ENCODE measurements around the gene MMEL1. TPM values are rescaled to one million over a fixed set of nuclear protein-coding genes. Genes with fewer than 3 reads are reported as not detected.
"Not testable (repeated sequence)": the region's sequence is repeated elsewhere in the genome, so short reads cannot be mapped to it uniquely, and the experiment has no call there.

MMEL1 gene
- total RNA-seq, 3 donors from 2014 or later, result 9.2 to 12.7 TPM; not detected in 1

- Histone ChIP-seq H3K4me3 (no peak overlapping the region), H3K27ac (peak overlapping the region; percentile 98), H3K9me3 (no peaks in the 10 kb centered on the region), H3K27me3 (no peaks in the 10 kb centered on the region), H3K36me3 (no peaks in the 10 kb centered on the region), H3K4me1 (peaks cover 0 to 22% of the 10 kb centered on the region in 2 donors)
- TF ChIP-seq POLR2AphosphoS5 (IDR thresholded peaks at IDR 0.05), result no peak
- no peak for TF ChIP-seq CTCF (IDR thresholded peaks at IDR 0.05)
- no peak for TF ChIP-seq POLR2A (IDR thresholded peaks at IDR 0.05)
- no peak for DNase-seq (ENCODE audit: low spot score in 2 of 2)
- intact Hi-C loops (cut with DNase I; ENCODE audit: low total_unique reads), result no loop called here
These were observed 48.9 kb downstream of the MMEL1 start for GRCh38 chr1:2583871-2584351.

- Histone ChIP-seq H3K9me3 (no peaks in the 10 kb centered on the region), H3K27ac (peak overlapping the region in 1 of 2 donors; percentile 98), H3K4me1 (peaks cover 0 to 22% of the 10 kb centered on the region in 2 donors), H3K4me3 (no peak overlapping the region), H3K27me3 (no peaks in the 10 kb centered on the region), H3K36me3 (no peaks in the 10 kb centered on the region)
- intact Hi-C loops (cut with DNase I; ENCODE audit: low total_unique reads), result no loop called here
- no peak for TF ChIP-seq POLR2AphosphoS5 (IDR thresholded peaks at IDR 0.05)
- TF ChIP-seq POLR2A (IDR thresholded peaks at IDR 0.05), result no peak
- no peak for TF ChIP-seq CTCF (IDR thresholded peaks at IDR 0.05)
- DNase-seq (ENCODE audit: low spot score in 2 of 2), result no peak
These were observed 49.5 kb downstream of the MMEL1 start for GRCh38 chr1:2583331-2583791.

GRCh38 chr1:2582391-2582790 lies 50.4 kb downstream of the MMEL1 start:
- H3K4me1 ChIP-seq, result peaks cover 0 to 18% of the 10 kb centered on the region in 2 donors
- no peak for DNase-seq (ENCODE audit: low spot score in 2 of 2)
- no peaks in the 10 kb centered on the region for H3K27me3 ChIP-seq
- H3K27ac ChIP-seq, result no peak overlapping the region
- no peak overlapping the region for H3K4me3 ChIP-seq
- TF ChIP-seq CTCF (IDR thresholded peaks at IDR 0.05), result no peak
- no peak for TF ChIP-seq POLR2A (IDR thresholded peaks at IDR 0.05)
- no peak for TF ChIP-seq POLR2AphosphoS5 (IDR thresholded peaks at IDR 0.05)
- H3K9me3 ChIP-seq, result no peaks in the 10 kb centered on the region
- intact Hi-C loops (cut with DNase I; ENCODE audit: low total_unique reads), result no loop called here
- H3K36me3 ChIP-seq, result no peaks in the 10 kb centered on the region

- H3K4me3 ChIP-seq, result no peak overlapping the region
- TF ChIP-seq POLR2A (IDR thresholded peaks at IDR 0.05), result no peak
- TF ChIP-seq CTCF (IDR thresholded peaks at IDR 0.05), result no peak
- no peak for TF ChIP-seq POLR2AphosphoS5 (IDR thresholded peaks at IDR 0.05)
- no peak overlapping the region for H3K27ac ChIP-seq
- H3K27me3 ChIP-seq, result no peaks in the 10 kb centered on the region
- no peaks in the 10 kb centered on the region for H3K36me3 ChIP-seq
- peaks cover 0 to 17% of the 10 kb centered on the region in 2 donors for H3K4me1 ChIP-seq
- no peak for DNase-seq (ENCODE audit: low spot score in 2 of 2)
- no peaks in the 10 kb centered on the region for H3K9me3 ChIP-seq
- intact Hi-C loops (cut with DNase I; ENCODE audit: low total_unique reads), result no loop called here
These were observed 52.1 kb downstream of the MMEL1 start for GRCh38 chr1:2580691-2581090.

- peaks cover 0 to under 1% of the 10 kb centered on the region in 2 donors for H3K4me1 ChIP-seq
- TF ChIP-seq POLR2AphosphoS5 (IDR thresholded peaks at IDR 0.05) (no peak), CTCF (IDR thresholded peaks at IDR 0.05) (peak in 1 of 3 donors; percentile 0)
- H3K4me3 ChIP-seq, result no peak overlapping the region
- intact Hi-C loops (cut with DNase I; ENCODE audit: low total_unique reads), result no loop called here
- no peaks in the 10 kb centered on the region for H3K9me3 ChIP-seq
- H3K27me3 ChIP-seq, result no peaks in the 10 kb centered on the region
- no peaks in the 10 kb centered on the region for H3K36me3 ChIP-seq
- peak overlapping the region; percentile 84 to 90 for H3K27ac ChIP-seq
- no peak for DNase-seq (ENCODE audit: low spot score in 2 of 2)
These were observed 54.1 kb downstream of the MMEL1 start for GRCh38 chr1:2578758-2579118.

- H3K9me3 ChIP-seq; H3K4me1 ChIP-seq; H3K36me3 ChIP-seq; DNase-seq (ENCODE audit: low spot score in 2 of 2); intact Hi-C loops (cut with DNase I; ENCODE audit: low total_unique reads); H3K27me3 ChIP-seq: not testable (repeated sequence)
- H3K27ac ChIP-seq, result peak overlapping the region; percentile 84 to 90
- peak overlapping the region in 2 of 3 donors; percentile 8 to 58 for H3K4me3 ChIP-seq
These were observed 55.2 kb downstream of the MMEL1 start for GRCh38 chr1:2577565-2578075.
